ENCODE results near the gene HLCS.

Gene HLCS

GRCh38 chr21:36769051-36769839, 197.2 kb downstream of the HLCS start:
- DNase-seq (ENCODE audit: low spot score): no peak

- no peak for DNase-seq (ENCODE audit: low spot score)
These were observed 198.0 kb downstream of the HLCS start for GRCh38 chr21:36768496-36768895.

- no peak for DNase-seq (ENCODE audit: low spot score)
These were observed 199.4 kb downstream of the HLCS start for GRCh38 chr21:36767096-36767495.

GRCh38 chr21:36766511-36766910, 200.0 kb downstream of the HLCS start:
- DNase-seq (ENCODE audit: low spot score): no peak

GRCh38 chr21:36765229-36765628, 201.2 kb downstream of the HLCS start:
- DNase-seq (ENCODE audit: low spot score): no peak

- DNase-seq (ENCODE audit: low spot score): no peak
These were observed 203.2 kb downstream of the HLCS start for GRCh38 chr21:36763305-36763704.

GRCh38 chr21:36762642-36763041, 203.8 kb downstream of the HLCS start:
- no peak for DNase-seq (ENCODE audit: low spot score)

- no peak for DNase-seq (ENCODE audit: low spot score)
These were observed 204.8 kb downstream of the HLCS start for GRCh38 chr21:36761685-36762084.

- no peak for DNase-seq (ENCODE audit: low spot score)
These were observed 207.0 kb downstream of the HLCS start for GRCh38 chr21:36759348-36760083.

GRCh38 chr21:36757196-36757595, 209.3 kb downstream of the HLCS start:
- DNase-seq (ENCODE audit: low spot score): no peak

- DNase-seq (ENCODE audit: low spot score): no peak
These were observed 209.9 kb downstream of the HLCS start for GRCh38 chr21:36756527-36756926.

- DNase-seq (ENCODE audit: low spot score): no peak
These were observed 212.1 kb downstream of the HLCS start for GRCh38 chr21:36754241-36754898.

GRCh38 chr21:36753556-36753955, 212.9 kb downstream of the HLCS start:
- no peak for DNase-seq (ENCODE audit: low spot score)

GRCh38 chr21:36751383-36751782, 215.1 kb downstream of the HLCS start:
- no peak for DNase-seq (ENCODE audit: low spot score)

- DNase-seq (ENCODE audit: low spot score): no peak
These were observed 215.9 kb downstream of the HLCS start for GRCh38 chr21:36750576-36750959.

- no peak for DNase-seq (ENCODE audit: low spot score)
These were observed 216.4 kb downstream of the HLCS start for GRCh38 chr21:36749935-36750575.

- DNase-seq (ENCODE audit: low spot score): peak; percentile 65
These were observed 218.6 kb downstream of the HLCS start for GRCh38 chr21:36747815-36748383.

- peak; percentile 41 for DNase-seq (ENCODE audit: low spot score)
These were observed 219.2 kb downstream of the HLCS start for GRCh38 chr21:36747041-36747814.

GRCh38 chr21:36745459-36745858, 221.0 kb downstream of the HLCS start:
- no peak for DNase-seq (ENCODE audit: low spot score)

GRCh38 chr21:36744560-36745231, 221.8 kb downstream of the HLCS start:
- DNase-seq (ENCODE audit: low spot score): no peak

- no peak for DNase-seq (ENCODE audit: low spot score)
These were observed 222.3 kb downstream of the HLCS start for GRCh38 chr21:36744190-36744559.

Measured in SW480 (cell line).